OCI-LY1 (cell line): ENCODE measurements around the gene LITAFD.
A peak's percentile ranks its signal among the peaks of the same experiment; 100 is the strongest.

Experiments
- H2AFZ ChIP-seq: fragments of 200-600 bp; sonication (generic), shearing (Covaris generic); 2 replicates; pipeline ENCODE4 v1.6.0; 2014; ENCODE audit warnings: antibody characterized with exemption, mild to moderate bottlenecking, low read length
- H3F3A ChIP-seq: fragments of 200-600 bp; sonication (generic), shearing (Covaris generic); 2 replicates; pipeline ENCODE4 v1.6.0; 2014; ENCODE audit warnings: mild to moderate bottlenecking, antibody characterized with exemption, low read length, moderate library complexity; ENCODE audit not compliant: insufficient read depth
- H3K27ac ChIP-seq: fragments of 200-600 bp; sonication (generic); 2 replicates; pipeline ENCODE4 v1.5.1; 2014; ENCODE audit warnings: low read length, mixed run types, mild to moderate bottlenecking, low read depth; ENCODE audit not compliant: poor library complexity, severe bottlenecking
- H3K27me3 ChIP-seq: fragments of 200-600 bp; sonication (generic); 2 replicates; pipeline ENCODE4 v1.6.0; 2014; ENCODE audit warnings: antibody characterized with exemption, mild to moderate bottlenecking, low read length, moderate library complexity; ENCODE audit not compliant: insufficient read depth
- H3K36me3 ChIP-seq: fragments of 200-600 bp; sonication (generic); 2 replicates; pipeline ENCODE4 v1.6.1; 2014; ENCODE audit warnings: mild to moderate bottlenecking, antibody characterized with exemption, low read length, moderate library complexity, mixed read lengths; ENCODE audit not compliant: insufficient read depth
- H3K4me1 ChIP-seq: fragments of 200-600 bp; sonication (generic); 2 replicates; pipeline ENCODE4 v1.5.1; 2014; ENCODE audit warnings: mild to moderate bottlenecking, low read length, moderate library complexity; ENCODE audit not compliant: insufficient read depth, severe bottlenecking
- H3K4me2 ChIP-seq: fragments of 200-600 bp; sonication (generic), shearing (Covaris generic); 2 replicates; pipeline ENCODE4 v1.6.1; 2014; ENCODE audit warnings: low read length
- H3K4me3 ChIP-seq: fragments of 200-600 bp; sonication (generic); 2 replicates; pipeline ENCODE4 v1.5.1; 2014; ENCODE audit warnings: low read length, low read depth, mild to moderate bottlenecking, mixed read lengths; ENCODE audit not compliant: poor library complexity, severe bottlenecking
- H3K79me2 ChIP-seq: fragments of 200-600 bp; shearing (Covaris generic); 2 replicates; pipeline ENCODE4 v1.6.1; 2016; ENCODE audit warnings: mixed run types, low read length, mixed read lengths; ENCODE audit not compliant: insufficient read depth
- H3K9ac ChIP-seq: fragments of 200-600 bp; sonication (generic), shearing (Covaris generic); 2 replicates; pipeline ENCODE4 v1.6.1; 2014; ENCODE audit warnings: mild to moderate bottlenecking, low read length, mixed read lengths
- H3K9me2 ChIP-seq: fragments of 200-600 bp; sonication (generic), shearing (Covaris generic); 2 replicates; pipeline ENCODE4 v1.6.1; 2014; ENCODE audit warnings: low read depth, mild to moderate bottlenecking, low read length, mixed read lengths
- H3K9me3 ChIP-seq: fragments of 200-600 bp; shearing (Covaris generic); 2 replicates; pipeline ENCODE4 v1.6.1; 2014; ENCODE audit warnings: low read length, mixed read lengths
- H4K20me1 ChIP-seq: fragments of 200-600 bp; sonication (generic), shearing (Covaris generic); 2 replicates; pipeline ENCODE4 v1.6.0; 2016; ENCODE audit warnings: mild to moderate bottlenecking, low read length; ENCODE audit not compliant: insufficient read depth
- CTCF ChIP-seq: fragments of 200-600 bp; sonication (generic), shearing (Covaris generic); IDR thresholded peaks from 2 replicates; pipeline ENCODE4 v1.5.1; 2017; ENCODE audit warnings: mild to moderate bottlenecking, antibody characterized with exemption, low read length, moderate library complexity, mixed read lengths
- EZH2 ChIP-seq: fragments of 200-600 bp; sonication (generic), shearing (Covaris generic); IDR thresholded peaks from 2 replicates; pipeline ENCODE4 v1.8.0; 2017; ENCODE audit warnings: borderline replicate concordance, mixed run types, mild to moderate bottlenecking, antibody characterized with exemption, low read length, moderate library complexity, mixed read lengths

LITAFD gene

GRCh38 chr16:8887431-8887765, 5.2 kb downstream of the LITAFD start:
- Histone ChIP-seq H3K27ac (no peak overlapping the region), H3K27me3 (no peaks in the 10 kb centered on the region), H3F3A (peaks cover 12% of the 10 kb centered on the region), H3K9me2 (no peaks in the 10 kb centered on the region), H3K36me3 (peaks cover 51% of the 10 kb centered on the region), H3K4me1 (peaks cover 47% of the 10 kb centered on the region), H3K79me2 (no peaks in the 10 kb centered on the region), H3K9ac (no peak overlapping the region), H3K4me2 (no peak overlapping the region), H3K9me3 (no peaks in the 10 kb centered on the region), H3K4me3 (no peak overlapping the region), H2AFZ (no peak overlapping the region), H4K20me1 (no peaks in the 10 kb centered on the region)
- TF ChIP-seq CTCF (no peak), EZH2 (no peak)

DNA sequence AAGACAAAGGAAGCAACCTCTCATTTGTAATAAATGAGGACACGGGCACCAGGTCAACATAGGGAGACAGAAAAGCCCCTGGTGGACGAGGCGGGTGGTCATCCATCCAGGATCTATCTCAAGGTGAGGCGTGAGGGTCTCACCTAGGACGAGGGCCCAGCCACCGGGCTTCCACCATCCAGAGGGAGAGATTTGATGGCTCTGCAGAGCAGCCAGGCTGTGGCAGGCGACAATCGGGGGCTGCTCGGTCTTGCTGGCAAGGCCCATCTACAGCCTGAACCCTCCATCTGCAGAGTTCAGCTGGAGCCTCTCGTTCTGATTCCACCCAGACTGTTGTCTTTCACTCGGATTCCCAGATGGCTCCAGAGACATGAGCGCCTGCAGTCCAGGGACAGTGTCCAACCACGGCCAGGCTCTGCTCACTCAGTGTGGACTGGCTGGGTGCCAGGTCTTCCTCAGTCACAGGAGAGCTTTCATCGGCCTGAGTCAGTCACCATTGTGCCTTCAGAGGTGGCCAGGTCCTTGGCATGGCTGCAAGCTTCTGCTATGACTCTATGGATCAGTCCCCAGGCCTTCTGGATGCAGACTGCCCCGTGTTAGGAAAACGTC, 5.9 kb downstream of the LITAFD start:
- Histone ChIP-seq H3K9me2 (no peaks in the 10 kb centered on the region), H2AFZ (no peak overlapping the region), H3K79me2 (no peaks in the 10 kb centered on the region), H3K4me3 (no peak overlapping the region), H3K9ac (no peak overlapping the region), H3K4me2 (no peak overlapping the region), H3K27me3 (no peaks in the 10 kb centered on the region), H3K9me3 (no peaks in the 10 kb centered on the region), H3K4me1 (peaks cover 53% of the 10 kb centered on the region), H3F3A (peaks cover 18% of the 10 kb centered on the region), H4K20me1 (no peaks in the 10 kb centered on the region), H3K36me3 (peaks cover 58% of the 10 kb centered on the region), H3K27ac (peak overlapping the region; percentile 62)
- TF ChIP-seq EZH2, result no peak

DNA sequence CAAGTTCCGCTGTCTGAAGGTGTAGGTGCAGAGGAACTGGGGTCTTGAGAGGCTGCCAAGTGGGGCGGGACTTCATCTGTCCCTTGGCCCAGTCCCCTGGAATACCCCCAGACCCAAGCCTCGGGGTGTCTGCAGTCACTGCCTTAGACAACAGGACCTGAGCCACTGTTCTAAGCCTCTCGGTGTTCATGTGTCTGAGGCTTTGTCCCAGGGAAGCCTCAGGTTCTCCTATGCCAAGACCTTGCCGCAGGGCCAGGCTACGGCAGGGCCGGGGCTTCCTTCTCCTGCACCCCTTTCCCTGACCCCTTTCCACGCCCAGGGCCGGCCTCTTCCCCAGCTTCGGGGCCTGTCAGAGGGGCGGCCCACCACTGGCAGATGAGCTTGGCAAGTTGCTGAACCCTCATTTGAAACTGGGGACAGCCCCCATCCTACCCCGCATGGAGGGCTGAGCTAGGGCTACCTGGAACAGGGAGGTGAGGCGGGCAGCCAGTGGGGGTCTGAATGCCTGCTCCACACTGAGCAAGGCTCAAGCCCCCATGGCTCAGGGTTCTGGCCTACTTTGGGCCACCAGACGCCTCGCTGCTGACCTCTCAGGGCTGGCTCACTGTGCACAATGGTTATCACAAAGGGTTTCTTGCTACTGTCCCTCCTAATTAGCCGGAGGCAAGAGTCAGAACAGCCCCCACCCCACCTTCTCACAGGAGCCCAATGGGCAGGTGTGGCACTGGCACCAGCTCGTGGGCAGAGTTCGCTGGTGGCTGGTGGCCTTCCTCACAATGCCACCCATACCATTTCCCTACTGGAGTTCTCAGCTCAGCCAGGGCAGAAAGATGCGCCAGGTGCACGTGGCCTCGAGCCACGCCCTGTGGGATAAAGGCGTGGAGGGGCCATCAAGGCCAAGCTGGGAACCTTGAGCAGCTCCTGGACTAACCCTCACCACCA, 7.1 kb downstream of the LITAFD start:
- H3K27me3 ChIP-seq, result no peaks in the 10 kb centered on the region
- H3K79me2 ChIP-seq, result no peaks in the 10 kb centered on the region
- H3K9me3 ChIP-seq, result no peaks in the 10 kb centered on the region
- H3K4me1 ChIP-seq, result peaks cover 65% of the 10 kb centered on the region
- no peak overlapping the region; the same call in 1 of the 2 replicates for H3K9ac ChIP-seq
- H2AFZ ChIP-seq, result no peak overlapping the region
- peaks cover 21% of the 10 kb centered on the region for H3F3A ChIP-seq
- TF ChIP-seq EZH2, result no peak
- TF ChIP-seq CTCF, result no peak
- no peak overlapping the region for H3K4me2 ChIP-seq
- peak overlapping the region; percentile 62 for H3K27ac ChIP-seq
- H3K9me2 ChIP-seq, result no peaks in the 10 kb centered on the region
- peaks cover 70% of the 10 kb centered on the region for H3K36me3 ChIP-seq
- no peak overlapping the region for H3K4me3 ChIP-seq
- H4K20me1 ChIP-seq, result no peaks in the 10 kb centered on the region
